NT2/D1 (cell line): ENCODE results near the gene CCDC47.

Source experiments
- DNase-seq: peaks from one replicate; pipeline ENCODE4 v3.0.0-alpha.2; 2011; ENCODE audit warnings: low read depth, low spot score
- H3K27me3 ChIP-seq: 2 replicates; pipeline ENCODE4 v1.6.0; 2011; ENCODE audit warnings: mild to moderate bottlenecking; ENCODE audit not compliant: insufficient read length, insufficient read depth
- H3K36me3 ChIP-seq: 2 replicates; pipeline ENCODE4 v1.6.1; 2011; ENCODE audit warnings: mild to moderate bottlenecking, low read length, mixed read lengths; ENCODE audit not compliant: insufficient read depth, insufficient read length
- H3K4me1 ChIP-seq: 2 replicates; pipeline ENCODE4 v1.5.1; 2011; ENCODE audit not compliant: insufficient read depth, insufficient read length
- H3K4me3 ChIP-seq: 2 replicates; pipeline ENCODE4 v1.5.1; 2011; ENCODE audit warnings: low read depth; ENCODE audit not compliant: insufficient read length
- H3K9ac ChIP-seq: 2 replicates; pipeline ENCODE4 v1.6.0; 2011; ENCODE audit warnings: low read depth; ENCODE audit not compliant: insufficient read length
- H3K9me3 ChIP-seq: 2 replicates; pipeline ENCODE4 v1.5.1; 2011; ENCODE audit warnings: mild to moderate bottlenecking, low read length; ENCODE audit not compliant: insufficient read depth
- SUZ12 ChIP-seq: IDR thresholded peaks from 2 replicates; pipeline ENCODE4 v1.6.1; 2011; ENCODE audit not compliant: insufficient read length, insufficient read depth; ENCODE audit errors: extremely low read depth
- YY1 ChIP-seq: IDR thresholded peaks from 2 replicates; pipeline ENCODE4 v1.6.1; 2011; ENCODE audit not compliant: insufficient read length, insufficient read depth
- ZNF274 ChIP-seq: IDR thresholded peaks from 2 replicates; pipeline ENCODE4 v1.6.1; 2011; ENCODE audit warnings: mild to moderate bottlenecking, low read depth, low read length

Gene CCDC47

GRCh38 chr17:63780507-63780906, 7.1 kb upstream of the CCDC47 start:
- DNase-seq, result no peak
- H3K36me3 ChIP-seq, result peaks cover 77% of the 10 kb centered on the region
- H3K4me3 ChIP-seq, result no peak overlapping the region
- peaks cover 5% of the 10 kb centered on the region for H3K4me1 ChIP-seq
- H3K27me3 ChIP-seq, result no peaks in the 10 kb centered on the region
- no peaks in the 10 kb centered on the region for H3K9me3 ChIP-seq
- no peak for TF ChIP-seq YY1
- TF ChIP-seq ZNF274, result no peak
- TF ChIP-seq SUZ12, result no peak
- H3K9ac ChIP-seq, result no peak overlapping the region

GRCh38 chr17:63775420-63775819, 2.0 kb upstream of the CCDC47 start:
- TF ChIP-seq ZNF274 (no peak), SUZ12 (no peak), YY1 (no peak)
- Histone ChIP-seq H3K4me1 (peaks cover 5% of the 10 kb centered on the region), H3K27me3 (no peaks in the 10 kb centered on the region), H3K9ac (peak overlapping the region; percentile 94), H3K36me3 (peaks cover 58% of the 10 kb centered on the region), H3K4me3 (peak overlapping the region; percentile 77), H3K9me3 (no peaks in the 10 kb centered on the region)
- no peak for DNase-seq

GRCh38 chr17:63774969-63775265, 1.5 kb upstream of the CCDC47 start:
- Histone ChIP-seq H3K4me1 (peaks cover 5% of the 10 kb centered on the region), H3K36me3 (peaks cover 60% of the 10 kb centered on the region), H3K4me3 (peak overlapping the region; percentile 77), H3K9me3 (no peaks in the 10 kb centered on the region), H3K27me3 (no peaks in the 10 kb centered on the region), H3K9ac (peak overlapping the region; percentile 94)
- TF ChIP-seq SUZ12 (no peak), YY1 (no peak), ZNF274 (no peak)
- DNase-seq, result no peak

- TF ChIP-seq ZNF274 (no peak), YY1 (no peak), SUZ12 (no peak)
- Histone ChIP-seq H3K36me3 (peaks cover 56% of the 10 kb centered on the region), H3K27me3 (no peaks in the 10 kb centered on the region), H3K9me3 (no peaks in the 10 kb centered on the region), H3K9ac (peak within 1 kb of the TSS; percentile 98), H3K4me3 (peak within 1 kb of the TSS; percentile 91), H3K4me1 (peaks cover 5% of the 10 kb centered on the region)
- DNase-seq, result peak; percentile 28
These were observed 958 bp upstream of the CCDC47 start, which contains the start of gene DDX42 for GRCh38 chr17:63774141-63774968. Gene DDX42 (plus strand): TSS chr17:63774170. CDS start chr17:63787050, 12,880 bp downstream.

GRCh38 chr17:63772801-63773271, 561 bp downstream of the CCDC47 start:
- DNase-seq, result no peak
- Histone ChIP-seq H3K4me3 (peak overlapping the region; percentile 91), H3K9me3 (no peaks in the 10 kb centered on the region), H3K36me3 (peaks cover 50% of the 10 kb centered on the region), H3K27me3 (no peaks in the 10 kb centered on the region), H3K4me1 (peaks cover 5% of the 10 kb centered on the region), H3K9ac (peak overlapping the region; percentile 98)
- TF ChIP-seq YY1 (no peak), SUZ12 (no peak), ZNF274 (no peak)

- no peaks in the 10 kb centered on the region for H3K4me1 ChIP-seq
- H3K27me3 ChIP-seq, result no peaks in the 10 kb centered on the region
- peaks cover 52% of the 10 kb centered on the region for H3K36me3 ChIP-seq
- no peak overlapping the region for H3K4me3 ChIP-seq
- no peaks in the 10 kb centered on the region for H3K9me3 ChIP-seq
- H3K9ac ChIP-seq, result no peak overlapping the region
- DNase-seq, result no peak
- TF ChIP-seq SUZ12, result no peak
- TF ChIP-seq ZNF274, result no peak
- no peak for TF ChIP-seq YY1
These were observed 5.0 kb downstream of the CCDC47 start for GRCh38 chr17:63768433-63768832.

- H3K4me3 ChIP-seq, result no peak overlapping the region
These were observed 6.6 kb downstream of the CCDC47 start for GRCh38 chr17:63766754-63767153.

More at GRCh38 chr17:63766754-63767153, 6.6 kb downstream of the CCDC47 start:
- DNase-seq, result no peak
- Histone ChIP-seq H3K4me1 (no peaks in the 10 kb centered on the region), H3K36me3 (peaks cover 67% of the 10 kb centered on the region), H3K9me3 (no peaks in the 10 kb centered on the region), H3K27me3 (no peaks in the 10 kb centered on the region), H3K9ac (no peak overlapping the region)
- TF ChIP-seq SUZ12, result no peak
- no peak for TF ChIP-seq ZNF274
- TF ChIP-seq YY1, result no peak
